Urothelium cell line (cell line): ENCODE measurements around the gene TEX48.

ENCODE experiments used
- DNase-seq: peaks from one replicate; pipeline ENCODE4 v3.0.0; 2011; ENCODE audit warnings: low spot score, mixed read lengths
- FAIRE-seq: peaks from 2 replicates; lab custom pipeline; 2011; peaks lifted over from hg19 to GRCh38; lab: Jason Lieb, UNC

TEX48 gene

GRCh38 chr9:114681594-114682332 lies at the start of gene TEX48:
TSS of gene TEX48 (minus strand) at chr9:114682192. CDS start at chr9:114671723, 10,469 bp downstream.
- FAIRE-seq (no peak), DNase-seq (peak; percentile 50)

- FAIRE-seq, result no peak
- DNase-seq, result no peak
Measured at GRCh38 chr9:114731701-114732100, 49.7 kb upstream of the TEX48 start.

- FAIRE-seq (no peak), DNase-seq (no peak)
Measured at GRCh38 chr9:114729706-114730105, 47.7 kb upstream of the TEX48 start.

- FAIRE-seq, result no peak
- DNase-seq, result no peak
Measured at GRCh38 chr9:114725930-114726329, 43.9 kb upstream of the TEX48 start.

GRCh38 chr9:114724744-114725143 lies 42.8 kb upstream of the TEX48 start:
- DNase-seq (no peak), FAIRE-seq (no peak)

- FAIRE-seq (no peak), DNase-seq (no peak)
Measured at GRCh38 chr9:114723931-114724330, 41.9 kb upstream of the TEX48 start.

GRCh38 chr9:114722937-114723620 lies 41.1 kb upstream of the TEX48 start:
- FAIRE-seq (no peak), DNase-seq (no peak)

- DNase-seq (no peak), FAIRE-seq (no peak)
Measured at GRCh38 chr9:114722081-114722621, 40.2 kb upstream of the TEX48 start.

- FAIRE-seq (no peak), DNase-seq (no peak)
Measured at GRCh38 chr9:114721491-114722079, 39.6 kb upstream of the TEX48 start.

GRCh38 chr9:114720086-114720676 lies 38.2 kb upstream of the TEX48 start:
- FAIRE-seq (no peak), DNase-seq (no peak)

GRCh38 chr9:114719290-114719689 lies 37.3 kb upstream of the TEX48 start:
- FAIRE-seq, result no peak
- DNase-seq, result no peak

GRCh38 chr9:114718801-114719221 lies 36.8 kb upstream of the TEX48 start:
- DNase-seq (peak; percentile 82), FAIRE-seq (no peak)

- FAIRE-seq, result no peak
- no peak for DNase-seq
Measured at GRCh38 chr9:114717908-114718486, 36.0 kb upstream of the TEX48 start.

GRCh38 chr9:114709636-114710035 lies 27.6 kb upstream of the TEX48 start:
- no peak for DNase-seq

GRCh38 chr9:114706711-114707110 lies 24.7 kb upstream of the TEX48 start:
- FAIRE-seq, result no peak
- no peak for DNase-seq

More at GRCh38 chr9:114709636-114710035, 27.6 kb upstream of the TEX48 start:
- no peak for FAIRE-seq

GRCh38 chr9:114701988-114702387 lies 20.0 kb upstream of the TEX48 start:
- DNase-seq (no peak), FAIRE-seq (no peak)

GRCh38 chr9:114697951-114698351 lies 16.0 kb upstream of the TEX48 start:
- no peak for FAIRE-seq
- no peak for DNase-seq

- FAIRE-seq, result no peak
Measured at GRCh38 chr9:114696814-114697544, 15.0 kb upstream of the TEX48 start.

GRCh38 chr9:114695948-114696347 lies 14.0 kb upstream of the TEX48 start:
- no peak for FAIRE-seq

More at GRCh38 chr9:114696814-114697544, 15.0 kb upstream of the TEX48 start:
- DNase-seq, result peak; percentile 38

GRCh38 chr9:114694719-114695269 lies 12.8 kb upstream of the TEX48 start:
- DNase-seq (no peak), FAIRE-seq (no peak)

More at GRCh38 chr9:114695948-114696347, 14.0 kb upstream of the TEX48 start:
- no peak for DNase-seq
